Thyroid gland (tissue), 4 donors: ENCODE measurements around the gene KCNJ11.

ENCODE experiments used
- POLR2A ChIP-seq, 2 donors: fragments of 450-650 bp; IDR thresholded peaks; one replicate each; pipeline ENCODE4 v1.6.1; 2017; ENCODE audit warnings: antibody characterized with exemption in 2 of 2, mild to moderate bottlenecking in 2 of 2, moderate library complexity in 1 of 2
- TF ChIP-seq, protein P1 (sequence below), 6 experiments: fragments of 200-600 bp in 3 of 6; fragments of 450-650 bp in 3 of 6; sonication (generic) in 3 of 6; IDR thresholded peaks; one replicate each; pipeline ENCODE4 v1.5.1; 2016 to 2019; ENCODE audit warnings: antibody characterized with exemption in 6 of 6, mild to moderate bottlenecking in 2 of 6, inconsistent platforms in 1 of 6, moderate library complexity in 1 of 6

DNA sequence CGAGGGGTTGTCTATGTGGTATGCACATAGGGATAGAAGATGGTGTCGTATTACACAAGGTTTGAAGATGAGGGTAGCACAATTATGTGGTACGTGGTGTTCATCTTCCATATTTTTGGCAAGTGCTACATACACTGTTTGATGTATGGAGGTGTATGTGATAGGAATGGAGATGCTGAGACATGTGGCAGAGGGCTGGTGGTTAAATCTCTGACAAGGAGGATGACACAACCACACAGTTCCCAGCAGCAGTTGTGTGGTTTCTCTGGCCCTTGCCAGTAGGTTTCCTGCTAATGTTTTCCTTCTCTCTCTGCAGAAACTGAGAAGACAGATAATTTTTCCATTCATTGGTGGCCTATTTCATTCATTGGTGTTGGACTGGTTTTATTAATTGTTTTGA, 19.9 kb downstream of the KCNJ11 start:
- TF ChIP-seq, protein P1, sequence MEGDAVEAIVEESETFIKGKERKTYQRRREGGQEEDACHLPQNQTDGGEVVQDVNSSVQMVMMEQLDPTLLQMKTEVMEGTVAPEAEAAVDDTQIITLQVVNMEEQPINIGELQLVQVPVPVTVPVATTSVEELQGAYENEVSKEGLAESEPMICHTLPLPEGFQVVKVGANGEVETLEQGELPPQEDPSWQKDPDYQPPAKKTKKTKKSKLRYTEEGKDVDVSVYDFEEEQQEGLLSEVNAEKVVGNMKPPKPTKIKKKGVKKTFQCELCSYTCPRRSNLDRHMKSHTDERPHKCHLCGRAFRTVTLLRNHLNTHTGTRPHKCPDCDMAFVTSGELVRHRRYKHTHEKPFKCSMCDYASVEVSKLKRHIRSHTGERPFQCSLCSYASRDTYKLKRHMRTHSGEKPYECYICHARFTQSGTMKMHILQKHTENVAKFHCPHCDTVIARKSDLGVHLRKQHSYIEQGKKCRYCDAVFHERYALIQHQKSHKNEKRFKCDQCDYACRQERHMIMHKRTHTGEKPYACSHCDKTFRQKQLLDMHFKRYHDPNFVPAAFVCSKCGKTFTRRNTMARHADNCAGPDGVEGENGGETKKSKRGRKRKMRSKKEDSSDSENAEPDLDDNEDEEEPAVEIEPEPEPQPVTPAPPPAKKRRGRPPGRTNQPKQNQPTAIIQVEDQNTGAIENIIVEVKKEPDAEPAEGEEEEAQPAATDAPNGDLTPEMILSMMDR (IDR thresholded peaks at IDR 0.05) = no peak
- no peak for TF ChIP-seq POLR2A (IDR thresholded peaks at IDR 0.05)
